Effector memory CD4-positive, alpha-beta T cell (primary cell): ENCODE data around the gene SCML1.
"Not testable (repeated sequence)": the region's sequence is repeated elsewhere in the genome, so short reads cannot be mapped to it uniquely, and the experiment has no call there.

Source experiments
- DNase-seq, 3 donors: peaks; one replicate each; pipeline ENCODE4 v3.0.0-alpha.2; 2020
- H3K27ac ChIP-seq: 2 replicates; pipeline ENCODE4 v1.7.0; 2013; ENCODE audit warnings: mild to moderate bottlenecking, low read length, moderate library complexity; ENCODE audit not compliant: insufficient read depth, poor library complexity, severe bottlenecking
- H3K27me3 ChIP-seq: replicated peaks from 2 replicates; pipeline ENCODE4 v1.7.0; 2013; ENCODE audit warnings: mild to moderate bottlenecking, low read length; ENCODE audit not compliant: insufficient read depth, control insufficient read depth, poor library complexity, severe bottlenecking
- H3K36me3 ChIP-seq: 2 replicates; pipeline ENCODE4 v1.7.0; 2013; ENCODE audit warnings: mild to moderate bottlenecking, low read length, moderate library complexity; ENCODE audit not compliant: control insufficient read depth, insufficient read depth
- H3K4me1 ChIP-seq: 2 replicates; pipeline ENCODE4 v1.7.0; 2013; ENCODE audit warnings: low read length, mild to moderate bottlenecking; ENCODE audit not compliant: control insufficient read depth, insufficient read depth, poor library complexity, severe bottlenecking
- H3K4me3 ChIP-seq: 2 replicates; pipeline ENCODE4 v1.7.0; 2013; ENCODE audit warnings: low read length, low read depth, mild to moderate bottlenecking; ENCODE audit not compliant: insufficient read depth, poor library complexity, severe bottlenecking
- H3K9me3 ChIP-seq: 2 replicates; pipeline ENCODE4 v1.7.0; 2013; ENCODE audit warnings: mild to moderate bottlenecking, low read length, moderate library complexity; ENCODE audit not compliant: control insufficient read depth

Gene SCML1

GRCh38 chrX:17758382-17758781 lies 21.1 kb downstream of the SCML1 start:
- H3K27ac ChIP-seq: no peak overlapping the region
- DNase-seq: no peak
- H3K27me3 ChIP-seq: no peaks in the 10 kb centered on the region
- H3K9me3 ChIP-seq: no peaks in the 10 kb centered on the region
- no peaks in the 10 kb centered on the region for H3K4me1 ChIP-seq
- no peak overlapping the region for H3K4me3 ChIP-seq
- no peaks in the 10 kb centered on the region for H3K36me3 ChIP-seq

GRCh38 chrX:17759990-17760389 lies 22.7 kb downstream of the SCML1 start:
- H3K4me1 ChIP-seq: no peaks in the 10 kb centered on the region

GRCh38 chrX:17767734-17768133 lies 30.4 kb downstream of the SCML1 start:
- H3K36me3 ChIP-seq: no peaks in the 10 kb centered on the region
- H3K27ac ChIP-seq: no peak overlapping the region
- H3K4me3 ChIP-seq: no peak overlapping the region
- H3K9me3 ChIP-seq: no peaks in the 10 kb centered on the region
- DNase-seq: no peak
- H3K4me1 ChIP-seq: peaks cover 5% of the 10 kb centered on the region
- no peaks in the 10 kb centered on the region for H3K27me3 ChIP-seq

More at GRCh38 chrX:17759990-17760389, 22.7 kb downstream of the SCML1 start:
- Histone ChIP-seq H3K4me3 (no peak overlapping the region), H3K27me3 (no peaks in the 10 kb centered on the region), H3K9me3 (no peaks in the 10 kb centered on the region), H3K36me3 (no peaks in the 10 kb centered on the region), H3K27ac (no peak overlapping the region)
- DNase-seq: no peak

- H3K4me3 ChIP-seq: no peak overlapping the region
- H3K4me1 ChIP-seq: peaks cover 11% of the 10 kb centered on the region
- no peak overlapping the region for H3K27ac ChIP-seq
- no peak for DNase-seq
- H3K27me3 ChIP-seq: no peaks in the 10 kb centered on the region
- no peaks in the 10 kb centered on the region for H3K36me3 ChIP-seq
- H3K9me3 ChIP-seq: no peaks in the 10 kb centered on the region
Observed at GRCh38 chrX:17768997-17769396, 31.7 kb downstream of the SCML1 start.

- H3K4me1 ChIP-seq: peaks cover 11% of the 10 kb centered on the region
- no peak overlapping the region for H3K4me3 ChIP-seq
- H3K36me3 ChIP-seq: no peaks in the 10 kb centered on the region
- no peak for DNase-seq
- H3K27me3 ChIP-seq: no peaks in the 10 kb centered on the region
- H3K27ac ChIP-seq: no peak overlapping the region
- H3K9me3 ChIP-seq: no peaks in the 10 kb centered on the region
Observed at GRCh38 chrX:17769701-17770269, 32.5 kb downstream of the SCML1 start.

GRCh38 chrX:17773221-17773876 lies 36.1 kb downstream of the SCML1 start:
- Histone ChIP-seq H3K4me3 (no peak overlapping the region), H3K27ac (no peak overlapping the region), H3K4me1 (peaks cover 11% of the 10 kb centered on the region), H3K36me3 (no peaks in the 10 kb centered on the region), H3K9me3 (no peaks in the 10 kb centered on the region), H3K27me3 (no peaks in the 10 kb centered on the region)
- no peak for DNase-seq

GRCh38 chrX:17774053-17774452 lies 36.8 kb downstream of the SCML1 start:
- no peaks in the 10 kb centered on the region for H3K27me3 ChIP-seq
- no peak overlapping the region for H3K27ac ChIP-seq
- no peak for DNase-seq
- no peak overlapping the region for H3K4me3 ChIP-seq
- no peaks in the 10 kb centered on the region for H3K36me3 ChIP-seq
- H3K4me1 ChIP-seq: peaks cover 11% of the 10 kb centered on the region
- no peaks in the 10 kb centered on the region for H3K9me3 ChIP-seq

- no peaks in the 10 kb centered on the region for H3K27me3 ChIP-seq
- no peak overlapping the region for H3K4me3 ChIP-seq
- H3K4me1 ChIP-seq: no peaks in the 10 kb centered on the region
- no peaks in the 10 kb centered on the region for H3K36me3 ChIP-seq
- H3K9me3 ChIP-seq: no peaks in the 10 kb centered on the region
- no peak overlapping the region for H3K27ac ChIP-seq
- no peak for DNase-seq
Observed at GRCh38 chrX:17778997-17779396, 41.7 kb downstream of the SCML1 start.

GRCh38 chrX:17779434-17779833 lies 42.1 kb downstream of the SCML1 start:
- H3K27me3 ChIP-seq: no peaks in the 10 kb centered on the region
- DNase-seq: no peak
- H3K36me3 ChIP-seq: no peaks in the 10 kb centered on the region
- no peaks in the 10 kb centered on the region for H3K9me3 ChIP-seq
- no peaks in the 10 kb centered on the region for H3K4me1 ChIP-seq
- no peak overlapping the region for H3K4me3 ChIP-seq
- H3K27ac ChIP-seq: no peak overlapping the region

- H3K36me3 ChIP-seq, DNase-seq, H3K9me3 ChIP-seq, H3K27ac ChIP-seq, H3K4me3 ChIP-seq, H3K4me1 ChIP-seq, H3K27me3 ChIP-seq: not testable (repeated sequence)
Observed at GRCh38 chrX:17786554-17787347, 49.5 kb downstream of the SCML1 start.
